ENCODE data around the gene RPA1.

The RPA1 gene

GRCh38 chr17:1829592-1830257 is at the start of gene RPA1, which contains the start of gene SMYD4:
Gene RPA1, plus strand, starts transcription at chr17:1830005. Its CDS starts 89 bp downstream, at chr17:1830094.
Gene SMYD4, minus strand, starts transcription at chr17:1829902. Its CDS starts 1,908 bp downstream, at chr17:1827994.
- Histone ChIP-seq H3K9me2 (replicated peaks; ENCODE audit: insufficient read depth, low read length) (no peaks in the 10 kb centered on the region), H3F3A (ENCODE audit: insufficient read depth, low read length) (peaks cover 27% of the 10 kb centered on the region), H3K79me2 (ENCODE audit: low read length) (peaks cover 49% of the 10 kb centered on the region), H3K27ac (ENCODE audit: low read length) (peak within 1 kb of the TSS; percentile 55; the same call in 1 of the 2 replicates), H3K36me3 (replicated peaks; ENCODE audit: insufficient read depth, low read length) (no peaks in the 10 kb centered on the region), H3K4me3 (ENCODE audit: low read length) (peak within 1 kb of the TSS; percentile 78), H4K20me1 (ENCODE audit: insufficient read depth, low read length) (peaks cover 12% of the 10 kb centered on the region), H3K4me1 (ENCODE audit: low read length) (peaks cover 29% of the 10 kb centered on the region), H3K9ac (ENCODE audit: low read length) (peak within 1 kb of the TSS; percentile 66), H3K27me3 (replicated peaks; ENCODE audit: insufficient read depth, low read length) (no peaks in the 10 kb centered on the region), H2AFZ (ENCODE audit: low read length) (peak within 1 kb of the TSS; percentile 88), H3K4me2 (ENCODE audit: low read depth, low read length) (peak within 1 kb of the TSS; percentile 67), H3K9me3 (replicated peaks; ENCODE audit: insufficient read depth, low read length) (no peaks in the 10 kb centered on the region)
- TF ChIP-seq EZH2phosphoT487 (IDR thresholded peaks at IDR 0.05; ENCODE audit: low read length) (no peak), CTCF (IDR thresholded peaks at IDR 0.05; ENCODE audit: low read length) (no peak), EZH2 (optimal IDR thresholded peaks at IDR 0.05; ENCODE audit: low read depth, low read length) (no peak)
- peak; percentile 92 for DNase-seq

GRCh38 chr17:1782171-1782567 is 47.6 kb upstream of the RPA1 start:
- H3K27ac ChIP-seq (ENCODE audit: low read length): no peak overlapping the region
- no peak overlapping the region for H2AFZ ChIP-seq (ENCODE audit: low read length)
- no peak for TF ChIP-seq EZH2 (optimal IDR thresholded peaks at IDR 0.05; ENCODE audit: low read depth, low read length)
- TF ChIP-seq CTCF (IDR thresholded peaks at IDR 0.05; ENCODE audit: low read length): no peak
- no peak for TF ChIP-seq EZH2phosphoT487 (IDR thresholded peaks at IDR 0.05; ENCODE audit: low read length)

GRCh38 chr17:1783271-1783670 is 46.5 kb upstream of the RPA1 start:
- Histone ChIP-seq H2AFZ (ENCODE audit: low read length) (no peak overlapping the region), H3K36me3 (replicated peaks; ENCODE audit: insufficient read depth, low read length) (no peaks in the 10 kb centered on the region; the same call in 1 of the 2 replicates), H3K4me2 (ENCODE audit: low read depth, low read length) (no peak overlapping the region), H3K9ac (ENCODE audit: low read length) (no peak overlapping the region), H3K27ac (ENCODE audit: low read length) (no peak overlapping the region), H3K9me3 (replicated peaks; ENCODE audit: insufficient read depth, low read length) (no peaks in the 10 kb centered on the region), H3K9me2 (replicated peaks; ENCODE audit: insufficient read depth, low read length) (no peaks in the 10 kb centered on the region), H3K79me2 (ENCODE audit: low read length) (no peaks in the 10 kb centered on the region), H3K4me3 (ENCODE audit: low read length) (no peak overlapping the region), H4K20me1 (ENCODE audit: insufficient read depth, low read length) (no peaks in the 10 kb centered on the region), H3K4me1 (ENCODE audit: low read length) (no peaks in the 10 kb centered on the region), H3F3A (ENCODE audit: insufficient read depth, low read length) (no peaks in the 10 kb centered on the region), H3K27me3 (replicated peaks; ENCODE audit: insufficient read depth, low read length) (no peaks in the 10 kb centered on the region)
- no peak for DNase-seq
- TF ChIP-seq EZH2 (optimal IDR thresholded peaks at IDR 0.05; ENCODE audit: low read depth, low read length): no peak
- no peak for TF ChIP-seq EZH2phosphoT487 (IDR thresholded peaks at IDR 0.05; ENCODE audit: low read length)
- TF ChIP-seq CTCF (IDR thresholded peaks at IDR 0.05; ENCODE audit: low read length): no peak

More at GRCh38 chr17:1782171-1782567, 47.6 kb upstream of the RPA1 start:
- Histone ChIP-seq H3K36me3 (replicated peaks; ENCODE audit: insufficient read depth, low read length) (no peaks in the 10 kb centered on the region; the same call in 1 of the 2 replicates), H4K20me1 (ENCODE audit: insufficient read depth, low read length) (no peaks in the 10 kb centered on the region), H3F3A (ENCODE audit: insufficient read depth, low read length) (no peaks in the 10 kb centered on the region), H3K4me2 (ENCODE audit: low read depth, low read length) (no peak overlapping the region), H3K27me3 (replicated peaks; ENCODE audit: insufficient read depth, low read length) (no peaks in the 10 kb centered on the region), H3K4me3 (ENCODE audit: low read length) (no peak overlapping the region), H3K4me1 (ENCODE audit: low read length) (no peaks in the 10 kb centered on the region), H3K79me2 (ENCODE audit: low read length) (no peaks in the 10 kb centered on the region), H3K9ac (ENCODE audit: low read length) (no peak overlapping the region), H3K9me2 (replicated peaks; ENCODE audit: insufficient read depth, low read length) (no peaks in the 10 kb centered on the region), H3K9me3 (replicated peaks; ENCODE audit: insufficient read depth, low read length) (no peaks in the 10 kb centered on the region)
- DNase-seq: no peak

All from MM.1S (cell line).